ENCODE data around the gene EDRF1. TPM values are rescaled to one million over a fixed set of nuclear protein-coding genes. Genes with fewer than 3 reads are reported as not detected.

Gene EDRF1
- total and polyA plus RNA-seq, 2 donors (not counting 1 experiment from before 2014, with no cell fraction given): 26.1 to 63.0 TPM

GRCh38 chr10:125783957-125784356 lies 64.4 kb downstream of the EDRF1 start:
- H3K9me3 ChIP-seq (ENCODE audit: control extremely low read depth in 1 of 3, control insufficient read depth in 2 of 3, insufficient read depth in 1 of 3, low read length in 2 of 3): no peaks in the 10 kb centered on the region
- DNase-seq: no peak
- no peaks in the 10 kb centered on the region for H3K9me3 Mint-ChIP-seq (ENCODE audit: insufficient read depth)
- H3K4me1 ChIP-seq (ENCODE audit: control insufficient read depth in 2 of 2, insufficient read depth in 2 of 2, low read length in 2 of 2): no peaks in the 10 kb centered on the region
- H3K4me2 ChIP-seq (replicated peaks; ENCODE audit: low read depth, low read length, poor library complexity, severe bottlenecking): no peak overlapping the region
- no peak overlapping the region for H3K27ac Mint-ChIP-seq
- no peak overlapping the region for H3K9ac ChIP-seq (ENCODE audit: low read length)
- H3K4me1 Mint-ChIP-seq: no peaks in the 10 kb centered on the region
- no peaks in the 10 kb centered on the region for H4K20me1 ChIP-seq (ENCODE audit: control insufficient read depth, insufficient read depth, low read length, poor library complexity, severe bottlenecking)
- no peaks in the 10 kb centered on the region for H3K27me3 ChIP-seq (replicated peaks in 1 of 4; ENCODE audit: control extremely low read depth in 1 of 4, control insufficient read depth in 3 of 4, insufficient read depth in 4 of 4, low read length in 3 of 4)
- WGBS (ENCODE audit: insufficient coverage): 17% methylated on average over 1 of the region's 6 CpGs
- no peak overlapping the region for H3K4me3 Mint-ChIP-seq
- H3K79me2 ChIP-seq (ENCODE audit: control insufficient read depth, insufficient read depth, low read length): no peaks in the 10 kb centered on the region
- no peak for ATAC-seq (ENCODE audit: low read depth)
- TF ChIP-seq CTCF (IDR thresholded peaks at IDR 0.05) (no peak), EZH2 (IDR thresholded peaks at IDR 0.05; ENCODE audit: borderline replicate concordance, insufficient read depth, low read depth, low read length, poor library complexity, severe bottlenecking) (no peak)
- H3K36me3 ChIP-seq (replicated peaks in 1 of 2; ENCODE audit: control extremely low read depth in 1 of 2, control insufficient read depth in 1 of 2, extremely low read depth in 1 of 2, insufficient read depth in 2 of 2, low read length in 1 of 2): peaks cover 0 to 5% of the 10 kb centered on the region in 2 experiments
- intact Hi-C loops (cut with micrococcal nuclease): no loop called here
- ChIA-PET CTCF (interaction anchor here (0.7 kb wide), 1 partner anchor 99 kb away, joined by 3 read pairs; no protein-coding TSS in a partner anchor), POLR2A (no interaction called here)
- no peak overlapping the region for H3K27ac ChIP-seq (ENCODE audit: low read length in 2 of 2)
- H3K27me3 Mint-ChIP-seq: no peaks in the 10 kb centered on the region
- no peak overlapping the region for H2AFZ ChIP-seq (ENCODE audit: insufficient read depth, low read depth, low read length, poor library complexity, severe bottlenecking)
- no peak overlapping the region for H3K4me3 ChIP-seq (ENCODE audit: control extremely low read depth in 1 of 5, extremely low read depth in 1 of 5, insufficient read depth in 1 of 5, low read depth in 2 of 5, low read length in 4 of 5)

GRCh38 chr10:125785791-125786190 lies 66.3 kb downstream of the EDRF1 start:
- H3K27me3 ChIP-seq (replicated peaks in 1 of 4; ENCODE audit: control extremely low read depth in 1 of 4, control insufficient read depth in 3 of 4, insufficient read depth in 4 of 4, low read length in 3 of 4): no peaks in the 10 kb centered on the region
- H3K4me3 Mint-ChIP-seq: no peak overlapping the region
- peaks cover 0 to 10% of the 10 kb centered on the region in 2 experiments for H3K36me3 ChIP-seq (replicated peaks in 1 of 2; ENCODE audit: control extremely low read depth in 1 of 2, control insufficient read depth in 1 of 2, extremely low read depth in 1 of 2, insufficient read depth in 2 of 2, low read length in 1 of 2)
- H3K27me3 Mint-ChIP-seq: no peaks in the 10 kb centered on the region
- H3K79me2 ChIP-seq (ENCODE audit: control insufficient read depth, insufficient read depth, low read length): no peaks in the 10 kb centered on the region
- no peaks in the 10 kb centered on the region for H3K4me1 Mint-ChIP-seq
- no peaks in the 10 kb centered on the region for H3K9me3 Mint-ChIP-seq (ENCODE audit: insufficient read depth)
- intact Hi-C loops (cut with micrococcal nuclease): no loop called here
- POLR2A ChIA-PET: no interaction called here
- ATAC-seq (ENCODE audit: low read depth) (no peak), DNase-seq (no peak)
- no peak overlapping the region for H2AFZ ChIP-seq (ENCODE audit: insufficient read depth, low read depth, low read length, poor library complexity, severe bottlenecking)
- CTCF ChIA-PET: no interaction called here
- H3K4me2 ChIP-seq (replicated peaks; ENCODE audit: low read depth, low read length, poor library complexity, severe bottlenecking): no peak overlapping the region
- no peaks in the 10 kb centered on the region for H4K20me1 ChIP-seq (ENCODE audit: control insufficient read depth, insufficient read depth, low read length, poor library complexity, severe bottlenecking)
- WGBS (ENCODE audit: insufficient coverage): 100% methylated on average over 4 of the region's 9 CpGs
- H3K27ac ChIP-seq (ENCODE audit: low read length in 2 of 2): no peak overlapping the region
- no peak for TF ChIP-seq CTCF (IDR thresholded peaks at IDR 0.05)
- H3K9ac ChIP-seq (ENCODE audit: low read length): no peak overlapping the region
- no peak overlapping the region for H3K4me3 ChIP-seq (ENCODE audit: control extremely low read depth in 1 of 5, extremely low read depth in 1 of 5, insufficient read depth in 1 of 5, low read depth in 2 of 5, low read length in 4 of 5)
- H3K4me1 ChIP-seq (ENCODE audit: control insufficient read depth in 2 of 2, insufficient read depth in 2 of 2, low read length in 2 of 2): no peaks in the 10 kb centered on the region
- H3K9me3 ChIP-seq (ENCODE audit: control extremely low read depth in 1 of 3, control insufficient read depth in 2 of 3, insufficient read depth in 1 of 3, low read length in 2 of 3): no peaks in the 10 kb centered on the region
- H3K27ac Mint-ChIP-seq: no peak overlapping the region

Data from B cell (primary cell).